ENCODE results near the gene ROMO1. TPM values are rescaled to one million over a fixed set of nuclear protein-coding genes. Genes with fewer than 3 reads are reported as not detected.

ROMO1 gene
- total and polyA plus RNA-seq, 2 of the 8 experiments (the other 6 are each of a cell fraction or from before 2014, with no cell fraction given) = 164 to 702 TPM

GRCh38 chr20:35732644-35732982, 33.4 kb downstream of the ROMO1 start (continued):
- TF ChIP-seq TBP (IDR thresholded peaks at IDR 0.05; ENCODE audit: low read depth, low read length) (no peak), SP2 (IDR thresholded peaks at IDR 0.05; ENCODE audit: low read length) (no peak), CHD2 (IDR thresholded peaks at IDR 0.05; ENCODE audit: low read length) (no peak), CREB1 (IDR thresholded peaks at IDR 0.05) (no peak), SP4 (IDR thresholded peaks at IDR 0.05; ENCODE audit: low read length) (no peak), JUN (IDR thresholded peaks at IDR 0.05; ENCODE audit: low read depth, low read length) (no peak)
